Stimulated activated CD4-positive, alpha-beta T cell treated with anti-CD3 and anti-CD28 coated beads, Interleukin-12 subunit alpha, Interleukin-12 subunit beta, amount 100 ng/mL, for 4 hours (primary cell): ENCODE measurements around the gene C11orf24.
"Not testable (repeated sequence)": the region's sequence is repeated elsewhere in the genome, so short reads cannot be mapped to it uniquely, and the experiment has no call there.

ENCODE experiments used
- DNase-seq: peaks from one replicate; pipeline ENCODE4 v3.0.0-alpha.2; 2020

C11orf24 gene

DNA sequence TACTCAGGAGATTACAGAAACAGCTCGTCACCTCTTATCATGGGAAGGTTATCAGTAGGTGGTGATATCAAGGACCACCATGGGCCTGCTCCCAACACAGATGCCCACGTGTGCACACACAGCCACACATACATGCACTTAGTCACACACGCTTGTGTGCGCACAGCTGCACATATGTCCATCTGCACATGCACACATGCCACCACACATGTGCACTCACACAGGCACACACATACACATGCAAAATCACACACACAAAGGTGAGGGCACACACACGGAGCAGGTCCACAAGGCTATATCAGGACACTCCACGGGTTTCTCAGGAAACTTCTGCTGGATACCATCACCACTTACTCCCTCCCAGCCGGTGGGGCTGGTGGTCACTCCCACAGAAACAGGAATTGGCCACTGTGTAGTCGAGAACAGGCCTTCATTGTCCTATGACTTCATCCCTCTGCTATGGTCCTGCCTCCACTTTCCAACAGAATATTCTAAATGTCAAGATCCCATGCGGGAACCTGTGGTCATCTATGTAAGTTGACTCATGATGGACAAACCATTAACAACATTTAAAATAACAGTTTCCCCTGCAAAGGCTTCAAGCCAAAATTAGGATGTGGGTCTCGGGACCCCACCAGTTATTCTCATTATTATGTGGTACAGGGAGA, 2.2 kb downstream of the C11orf24 start:
- no peak for DNase-seq

DNA sequence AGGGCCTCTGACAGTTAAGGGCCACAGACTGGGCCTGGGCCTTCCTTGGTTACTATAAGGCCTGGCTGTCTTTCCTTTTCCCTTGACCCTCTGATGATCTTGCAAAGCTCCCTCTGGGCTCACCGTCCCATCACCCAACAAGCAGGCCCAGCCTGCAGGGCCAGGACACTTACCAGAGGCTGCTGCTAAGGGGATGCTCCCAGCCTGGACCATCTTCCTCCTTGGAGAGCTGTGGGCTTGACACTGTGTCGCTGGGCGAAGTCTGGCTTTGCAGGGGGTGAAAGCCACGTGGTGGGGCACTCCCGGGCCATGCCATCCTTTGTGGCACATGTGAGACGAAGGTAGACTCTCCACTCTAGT, 3.9 kb downstream of the C11orf24 start:
- no peak for DNase-seq

DNA sequence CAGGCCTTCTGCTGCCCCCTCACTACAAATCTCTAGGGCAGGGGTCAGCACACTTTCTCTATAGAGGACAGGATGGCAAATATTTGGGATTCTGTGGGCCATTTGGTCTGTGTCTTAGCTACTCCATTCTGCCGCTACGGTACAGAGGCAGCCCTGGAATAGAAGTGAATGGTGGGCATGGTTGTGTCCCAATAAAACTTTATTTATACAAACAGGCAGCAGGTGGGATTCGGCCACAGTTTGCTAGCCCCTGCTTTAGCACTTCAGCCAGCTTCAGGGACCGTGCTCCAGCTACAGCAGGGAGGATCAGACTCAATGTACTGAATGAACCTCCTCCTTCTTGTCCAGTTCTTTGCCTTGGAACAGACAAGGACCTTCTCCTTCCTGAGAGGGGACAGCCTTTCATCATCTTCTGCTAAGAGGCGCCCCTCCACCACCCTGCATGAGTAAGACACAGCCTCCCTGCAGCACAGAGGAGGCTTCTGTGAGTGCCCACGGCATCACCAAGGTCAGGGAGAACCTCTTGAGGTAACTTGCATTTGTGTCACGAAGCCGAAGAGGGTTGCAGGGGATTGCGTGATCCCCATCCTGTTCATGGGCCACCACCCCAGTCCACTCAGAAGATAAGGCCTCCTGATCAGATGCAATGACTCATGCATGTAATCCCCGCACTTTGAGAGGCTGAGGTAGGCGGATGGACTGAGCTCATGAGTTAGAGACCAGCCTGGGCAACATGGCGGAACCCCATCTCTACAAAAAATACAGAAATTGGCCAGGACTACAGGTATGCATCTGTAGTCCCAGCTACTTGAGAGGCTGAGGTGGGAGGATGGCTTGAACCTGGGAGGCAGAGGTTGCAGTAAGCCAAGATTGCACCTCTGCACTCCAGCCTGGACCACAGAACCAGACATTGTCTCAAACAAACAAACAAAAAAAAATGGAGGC, 4.6 kb downstream of the C11orf24 start:
- DNase-seq = no peak

DNA sequence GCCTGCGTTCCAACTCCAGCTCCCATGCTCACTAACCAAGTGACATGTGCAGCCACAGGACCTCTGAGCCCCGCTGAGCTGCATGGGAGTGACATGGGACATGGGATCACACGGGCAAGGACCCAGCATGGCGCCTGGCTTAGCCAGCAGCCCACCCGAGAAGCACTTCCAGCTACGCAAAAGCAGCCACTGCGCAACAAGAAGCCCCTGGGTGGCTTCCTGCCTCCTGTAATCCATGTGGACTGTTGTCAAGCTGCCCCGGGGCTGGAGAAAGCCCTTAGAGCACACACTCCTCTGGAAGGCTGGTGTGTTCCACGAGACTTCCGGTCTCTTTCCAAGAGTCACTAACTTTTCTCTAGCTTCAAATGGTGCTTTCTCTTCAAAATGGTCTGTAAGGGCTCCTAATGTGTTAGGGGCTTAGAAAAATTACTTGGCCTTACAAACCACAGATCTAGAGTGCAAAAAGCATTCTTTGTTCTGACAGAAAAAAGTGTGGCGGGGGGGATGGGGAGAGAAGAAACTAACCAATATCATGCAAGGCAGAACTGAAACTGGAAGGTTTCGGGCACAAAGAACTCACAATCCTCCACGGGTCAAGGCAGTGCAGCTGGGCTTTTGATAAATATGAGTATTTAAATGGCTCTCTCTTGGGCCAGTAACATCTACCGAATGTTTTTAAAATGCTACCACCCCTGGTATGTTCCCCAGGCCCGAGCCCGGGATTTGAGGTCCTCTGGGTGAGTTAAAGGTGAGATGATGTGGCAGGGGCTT, 5.5 kb downstream of the C11orf24 start:
- no peak for DNase-seq

DNA sequence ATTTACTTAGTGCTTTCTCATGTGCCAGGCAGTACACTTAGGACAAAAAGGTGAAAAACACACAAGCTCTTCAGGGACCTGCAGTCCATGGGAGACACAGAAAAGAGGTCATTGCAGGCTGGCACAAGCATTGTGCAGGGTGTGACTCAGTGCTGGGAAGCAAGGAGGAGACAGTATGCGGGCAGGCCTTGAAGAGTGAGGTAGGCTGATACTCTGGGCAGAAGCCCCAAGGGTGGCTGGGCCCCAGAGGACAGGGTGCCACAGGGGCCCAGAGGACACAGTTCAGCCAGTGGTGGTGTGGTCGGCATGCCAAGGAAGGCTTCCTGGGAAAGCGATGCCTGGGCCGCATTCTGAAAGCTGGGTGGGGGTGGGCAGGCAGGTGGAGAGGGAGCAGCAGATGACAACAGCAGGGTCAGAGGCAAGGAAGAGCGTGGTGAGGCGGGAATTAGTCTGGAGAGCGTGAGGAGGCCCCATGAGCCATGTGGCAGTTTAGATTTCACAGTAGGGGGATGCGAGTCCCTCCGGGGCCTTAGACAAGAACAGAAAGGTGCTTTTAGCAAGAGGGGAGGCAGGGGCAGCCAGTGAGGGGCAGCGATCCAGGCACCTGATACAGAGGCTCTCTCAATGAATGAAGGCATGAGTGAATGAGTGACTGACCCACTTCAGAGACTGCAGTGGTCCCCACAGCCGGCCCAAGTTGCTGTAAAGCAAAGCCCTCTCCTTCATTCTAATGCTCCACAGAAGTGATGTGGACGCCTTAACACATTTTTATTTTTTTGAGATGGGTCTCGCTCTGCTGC, 6.8 kb downstream of the C11orf24 start:
- no peak for DNase-seq

DNA sequence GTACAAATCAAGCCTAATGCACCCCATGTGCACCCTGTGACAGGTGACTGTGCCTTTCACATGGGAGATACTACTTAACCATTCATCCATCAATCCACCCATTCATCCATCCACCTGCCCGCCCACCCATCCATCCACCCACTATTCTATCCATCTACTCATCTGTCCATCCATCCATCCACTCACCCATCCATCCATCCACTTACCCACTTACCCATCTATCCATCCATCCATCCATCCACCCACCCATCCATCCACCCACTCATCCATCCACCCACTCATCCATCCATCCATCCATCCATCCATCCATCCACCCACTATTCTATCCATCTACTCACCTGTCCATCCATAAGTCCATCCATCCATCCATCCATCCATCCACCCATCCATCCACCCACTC, 7.5 kb downstream of the C11orf24 start:
- no peak for DNase-seq

DNA sequence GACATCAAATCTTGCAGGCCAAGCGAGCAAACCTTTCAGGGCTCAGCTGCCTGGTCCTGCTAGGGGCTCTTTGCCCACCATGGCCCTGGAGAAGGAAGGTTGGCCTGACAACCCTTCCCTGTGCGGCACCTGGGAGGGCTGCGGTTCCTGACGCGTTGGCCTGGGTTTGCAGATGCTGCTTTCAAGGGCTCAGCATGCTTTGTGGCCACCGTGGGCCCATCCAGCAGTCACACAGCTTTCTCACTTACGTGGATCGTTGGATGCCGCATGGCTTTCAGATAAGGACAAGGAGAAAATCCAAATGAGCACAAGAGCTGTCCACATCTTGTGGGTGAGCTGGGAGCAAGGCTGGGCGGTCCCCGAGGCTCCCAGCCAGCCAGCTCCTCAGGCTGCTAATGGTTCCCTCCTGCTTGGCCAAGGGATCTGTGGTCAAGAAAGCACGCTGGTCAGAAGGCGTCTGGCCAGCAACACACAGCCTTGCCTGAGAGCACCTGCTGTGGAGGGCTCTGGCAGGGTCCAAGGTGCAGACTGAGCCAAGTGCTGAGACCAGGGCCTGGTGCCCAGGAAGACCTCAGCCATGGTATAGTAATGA, 8.2 kb downstream of the C11orf24 start:
- no peak for DNase-seq

DNA sequence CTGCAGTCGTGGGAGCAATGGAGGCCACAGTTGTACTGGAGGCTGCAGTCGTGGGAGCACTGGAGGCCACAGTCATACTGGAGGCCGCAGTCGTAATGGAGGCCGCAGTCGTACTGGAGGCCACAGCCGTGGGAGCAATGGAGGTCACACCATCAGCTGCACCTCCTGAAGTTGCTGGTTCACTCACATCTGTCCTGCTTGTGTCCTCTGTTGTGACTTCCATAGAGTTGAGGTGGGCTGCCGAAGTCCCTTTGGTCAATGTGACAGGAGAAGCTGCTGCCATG, 9.3 kb downstream of the C11orf24 start:
- DNase-seq = no peak

DNA sequence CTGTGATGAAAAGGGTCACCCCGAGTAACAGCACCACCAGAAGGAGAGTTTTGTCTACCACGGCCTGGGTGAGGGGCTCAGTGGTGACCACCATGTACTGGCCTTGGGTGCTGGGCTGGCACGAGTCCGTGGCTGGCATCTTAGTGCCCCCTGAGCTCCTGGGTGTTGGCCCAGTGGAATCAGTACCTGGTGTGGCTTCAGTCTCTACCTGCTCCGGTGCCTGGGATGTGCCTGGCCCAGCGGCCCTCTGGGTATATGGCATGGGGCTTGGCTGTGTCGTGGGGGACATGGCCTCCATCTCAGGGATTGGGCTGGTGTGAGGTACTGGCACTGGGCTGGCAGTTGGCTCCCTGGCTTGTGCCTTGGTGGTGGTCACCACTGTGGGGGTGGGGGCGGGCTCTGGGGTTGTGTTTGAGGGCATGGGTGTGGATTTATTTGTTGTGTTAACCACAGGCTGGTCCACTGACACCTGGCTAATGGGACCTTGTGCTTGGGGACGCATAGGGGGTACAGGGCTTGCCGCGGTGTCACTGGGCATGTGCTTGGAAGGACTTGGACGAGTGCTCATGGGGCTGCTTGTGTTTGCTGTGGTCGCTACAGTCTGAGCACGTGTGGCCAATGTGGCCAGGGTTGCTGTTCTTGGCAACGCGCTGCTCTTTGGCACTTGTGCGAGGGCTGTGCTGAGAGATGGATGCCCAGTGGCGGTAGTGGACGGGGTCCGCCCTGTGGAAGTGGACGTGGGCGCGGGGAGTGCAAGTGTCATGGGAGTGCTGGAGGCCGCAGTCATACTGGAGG, 9.8 kb downstream of the C11orf24 start:
- no peak for DNase-seq

DNA sequence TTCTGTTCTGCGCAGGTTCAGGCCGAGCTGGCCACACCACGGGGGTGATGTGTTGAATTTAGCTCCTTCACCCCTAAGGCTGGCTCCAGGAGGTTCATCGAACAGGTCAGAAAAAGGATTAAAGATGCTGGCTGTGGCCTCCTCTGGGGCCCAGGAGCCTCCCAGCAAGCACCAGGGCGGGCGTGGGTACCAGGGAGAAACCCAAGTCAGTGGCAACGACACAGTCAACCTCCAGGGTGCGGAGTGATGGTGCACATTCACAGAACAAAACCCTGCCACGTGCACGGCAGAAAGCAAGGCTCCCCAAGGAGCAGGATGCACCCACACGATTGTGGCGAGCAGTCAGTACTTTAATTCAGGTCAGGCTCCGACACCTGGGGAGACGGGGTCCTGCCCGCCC, 10.8 kb downstream of the C11orf24 start:
- no peak for DNase-seq

DNA sequence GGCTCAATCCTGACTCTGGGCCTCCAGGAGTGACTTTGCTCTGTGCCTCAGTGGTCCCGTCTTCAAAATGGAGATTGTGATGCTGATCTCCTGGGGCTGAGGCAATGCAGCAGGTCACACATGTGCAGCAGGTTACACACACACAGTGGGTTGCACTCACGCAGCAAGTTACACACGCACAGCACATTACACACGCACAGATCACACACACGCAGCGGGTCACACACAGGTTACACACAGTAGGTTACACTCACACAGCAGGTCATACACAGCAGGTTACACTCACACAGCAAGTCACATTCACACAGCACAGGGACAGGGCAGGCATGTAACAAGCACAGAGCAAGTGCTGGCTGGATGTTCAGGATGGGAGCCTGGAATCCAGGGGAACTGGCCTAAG, 11.3 kb downstream of the C11orf24 start:
- DNase-seq = no peak

DNA sequence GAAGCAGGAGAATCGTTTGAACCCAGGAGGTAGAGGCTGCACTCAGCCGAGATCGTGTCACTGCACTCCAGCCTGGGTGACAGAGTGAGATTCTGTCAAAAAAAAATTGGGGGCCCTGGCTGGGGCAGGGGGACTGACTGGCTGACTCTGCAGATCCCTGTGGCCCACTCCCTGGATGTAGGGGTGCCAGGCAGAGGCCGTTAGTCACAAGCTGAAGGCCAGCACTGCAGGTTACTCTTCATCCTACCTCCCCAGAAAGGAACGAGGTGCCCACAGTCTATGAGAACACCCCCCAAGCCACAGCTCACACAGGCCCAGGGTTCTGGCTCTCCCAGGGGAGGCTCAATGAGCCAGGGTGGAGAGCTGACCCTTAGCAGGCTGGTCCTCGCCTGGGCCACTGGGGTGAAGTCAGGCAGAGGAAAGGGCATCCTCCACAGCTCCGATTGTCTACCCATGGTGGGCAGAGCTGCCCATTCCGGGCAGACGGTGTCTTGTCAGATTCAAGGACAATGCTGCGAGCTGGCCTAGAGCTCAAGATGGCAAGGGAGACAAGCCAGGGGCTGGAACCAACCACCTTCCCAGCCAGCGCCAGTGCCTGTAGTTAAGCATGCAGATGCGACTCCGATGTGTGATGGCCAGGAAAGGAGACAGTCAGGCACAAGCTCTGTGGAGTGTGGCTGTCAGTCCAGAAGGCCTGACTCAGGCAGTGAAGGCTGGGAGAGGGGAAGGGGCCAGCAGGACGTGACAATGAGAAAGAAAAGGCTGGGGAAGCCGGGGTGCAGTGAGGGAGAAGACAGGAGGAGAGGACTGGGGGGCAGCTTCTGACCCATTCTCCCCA, 12.4 kb downstream of the C11orf24 start:
- DNase-seq = no peak

DNA sequence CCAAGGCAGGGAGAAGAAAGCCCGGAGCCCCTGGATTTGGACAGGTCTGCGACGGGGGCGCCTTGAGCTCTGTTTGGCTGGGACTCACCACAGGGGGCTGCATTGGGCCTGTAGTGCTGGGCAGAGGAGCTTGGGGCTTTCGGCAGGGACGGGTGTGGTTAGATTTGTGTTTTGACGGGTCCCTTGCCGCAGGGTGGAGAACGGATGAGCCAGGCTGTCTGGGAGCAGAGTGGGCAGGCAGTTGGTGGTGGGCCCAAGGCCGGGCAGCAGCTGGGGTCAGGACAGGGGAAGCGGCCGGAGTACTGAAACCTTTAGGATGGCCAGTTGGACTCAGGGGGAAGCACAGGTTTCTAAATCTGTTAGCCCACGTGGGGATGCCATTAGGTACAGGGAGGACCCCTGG, 13.4 kb downstream of the C11orf24 start:
- DNase-seq = no peak

DNA sequence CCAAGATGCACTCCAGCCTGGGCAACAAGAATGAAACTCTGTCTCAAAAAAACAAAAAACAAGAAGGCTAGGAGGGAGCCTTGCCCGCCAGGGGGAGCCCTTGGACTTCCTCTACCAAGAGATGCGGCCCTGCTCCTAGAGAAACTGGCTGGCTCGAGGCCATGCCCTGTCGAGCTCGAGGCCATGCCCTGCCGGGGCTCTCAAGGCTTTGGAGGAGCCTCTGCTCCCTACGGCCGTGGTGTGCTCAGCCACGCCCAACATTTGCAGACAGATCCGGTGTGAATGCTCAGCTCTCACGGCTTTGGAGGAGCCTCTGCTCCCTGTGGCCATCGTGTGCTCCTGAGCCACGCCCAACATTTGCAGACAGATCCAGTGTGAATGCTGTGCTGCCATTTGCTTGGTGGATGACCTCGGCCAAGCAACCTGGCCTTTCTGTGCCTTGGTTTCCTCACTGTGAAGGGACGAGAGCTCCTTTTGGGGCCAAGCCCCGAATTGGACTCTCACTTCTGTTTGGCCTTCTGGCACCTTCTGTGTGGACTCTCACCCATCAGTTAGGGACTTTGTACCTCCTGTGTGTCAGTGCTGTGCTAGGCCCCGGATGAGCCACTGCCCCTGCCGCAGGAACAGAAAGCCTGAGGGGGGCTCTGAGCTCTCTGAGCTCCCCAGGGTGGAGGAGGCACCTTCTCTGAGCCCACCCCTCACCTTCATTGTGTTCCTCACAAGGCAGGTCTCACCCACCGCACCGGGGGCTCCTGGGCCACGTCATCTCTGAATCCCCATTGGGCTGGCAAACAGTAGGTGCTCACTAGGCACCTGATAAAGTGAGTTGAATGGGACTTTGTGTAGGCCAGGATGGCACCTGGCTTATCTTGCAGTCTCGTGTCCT, 14.1 kb downstream of the C11orf24 start:
- DNase-seq = peak; percentile 97

DNA sequence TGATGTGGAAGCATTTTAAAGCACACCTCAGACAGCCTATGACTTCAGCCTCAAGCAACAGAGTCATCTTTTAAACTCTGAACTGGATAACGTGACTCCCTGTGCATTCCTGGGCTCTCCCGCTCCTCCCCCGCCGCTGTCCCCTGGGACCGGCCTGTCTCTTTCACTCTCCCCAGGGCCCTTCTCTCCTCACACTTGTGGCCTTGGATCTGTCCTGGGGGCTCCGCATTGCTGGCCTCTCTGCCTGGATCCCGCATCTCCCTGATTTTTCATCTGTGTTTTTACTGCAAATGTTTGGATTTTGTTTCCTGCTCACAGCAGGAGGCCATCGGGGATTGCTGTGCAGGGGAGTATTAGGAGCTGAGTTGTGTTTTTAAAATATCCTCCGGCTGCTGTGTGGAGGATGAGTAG, 15.4 kb downstream of the C11orf24 start:
- DNase-seq = no peak

DNA sequence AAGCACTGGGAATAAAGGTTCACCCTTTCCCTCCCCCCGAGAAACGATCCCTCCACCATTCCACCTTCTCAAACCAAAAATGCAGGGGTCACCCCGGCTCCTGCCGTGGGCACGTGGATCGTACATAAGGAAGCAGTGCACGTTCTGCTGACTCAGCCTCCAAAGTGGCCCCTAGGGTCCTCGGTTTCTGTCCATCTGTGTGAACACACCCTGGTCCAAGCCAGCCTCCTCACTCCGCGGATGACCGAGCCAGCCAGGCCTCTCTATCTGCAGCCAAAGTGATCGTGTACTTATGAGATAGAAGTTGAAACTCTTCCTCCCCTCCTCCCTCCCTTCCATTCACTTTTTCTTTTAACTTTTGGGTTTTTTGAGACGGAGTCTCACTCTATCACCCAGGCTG, 16.2 kb downstream of the C11orf24 start:
- DNase-seq = no peak

DNA sequence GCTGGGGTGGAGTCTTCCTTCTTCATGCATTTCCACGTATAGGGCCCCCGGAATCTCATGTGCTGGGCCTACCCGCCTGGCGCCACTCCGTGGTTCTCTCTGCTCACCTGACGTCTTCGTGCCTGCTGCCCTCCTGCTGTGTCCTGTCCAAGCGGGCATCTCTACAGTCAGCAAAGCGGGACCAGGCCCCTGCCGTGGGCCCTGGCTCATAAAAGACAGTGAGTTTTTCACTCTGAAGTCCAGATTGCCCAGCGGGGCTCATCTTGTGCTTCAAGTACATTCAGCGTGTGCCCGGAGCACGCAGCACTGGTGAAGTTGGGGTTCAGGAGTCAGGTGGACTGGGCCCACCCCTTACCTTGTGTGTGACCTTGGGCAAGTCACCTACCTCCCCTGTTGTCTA, 17.4 kb downstream of the C11orf24 start:
- DNase-seq = no peak

DNA sequence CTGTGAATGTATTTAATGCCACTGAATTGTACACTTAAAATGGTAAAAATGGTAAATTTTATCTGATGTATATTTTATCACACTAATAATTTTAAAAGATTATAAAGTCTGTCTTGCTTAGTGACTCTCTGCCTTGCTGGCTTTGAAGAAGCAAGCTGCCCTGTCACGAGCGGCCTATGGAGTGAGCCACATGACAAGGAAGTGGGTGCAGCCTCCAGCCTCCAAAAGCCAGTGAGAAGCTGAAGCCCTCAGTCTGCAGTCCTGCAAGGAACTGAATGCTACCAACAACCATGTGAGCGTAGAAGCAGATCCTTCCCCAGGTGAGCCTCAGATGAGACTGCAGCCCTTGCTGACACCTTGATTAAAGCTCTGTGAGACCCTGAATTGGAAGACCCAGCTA, 20.0 kb downstream of the C11orf24 start:
- DNase-seq = no peak

DNA sequence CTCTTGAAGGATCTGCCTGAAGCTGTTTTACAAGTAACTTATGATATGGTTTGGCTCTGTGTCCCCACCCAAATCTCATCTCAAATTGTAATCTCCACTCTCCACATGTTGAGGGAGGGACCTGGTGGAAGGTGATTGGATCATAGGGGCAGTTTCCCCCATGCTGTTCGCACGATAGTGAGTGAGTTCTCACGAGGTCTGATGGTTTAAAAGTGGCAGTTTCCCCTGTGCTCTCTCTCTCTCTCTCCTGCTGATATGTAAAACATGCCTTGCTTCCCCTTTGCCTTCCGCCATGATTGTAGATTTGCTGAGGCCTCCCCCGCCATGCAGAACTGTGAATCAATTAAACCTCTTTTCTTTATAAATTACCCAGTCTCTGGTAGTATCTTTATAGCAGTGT, 26.9 kb downstream of the C11orf24 start:
- not testable (repeated sequence) for DNase-seq

DNA sequence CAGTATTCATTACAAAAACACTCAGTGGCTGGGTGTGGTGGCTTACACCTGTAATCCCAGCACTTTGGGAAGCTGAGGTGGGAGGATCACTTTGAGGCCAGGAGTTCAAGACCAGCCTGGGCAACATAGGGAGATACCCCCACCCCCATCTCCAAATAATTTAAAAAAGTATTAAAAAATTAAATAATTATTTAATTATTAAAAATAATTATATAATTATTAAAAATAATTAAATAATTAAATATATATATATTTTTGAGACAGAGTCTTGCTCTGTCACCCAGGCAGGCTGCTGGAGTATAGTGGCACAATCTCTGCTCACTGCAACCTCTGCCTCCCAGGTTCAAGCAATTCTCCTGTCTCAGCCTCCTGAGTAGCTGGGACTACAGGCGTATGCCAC, 27.9 kb downstream of the C11orf24 start:
- not testable (repeated sequence) for DNase-seq
